ENCODE measurements around the gene UNKL. TPM values are rescaled to one million over a fixed set of nuclear protein-coding genes. Genes with fewer than 3 reads are reported as not detected.

UNKL gene
- polyA plus RNA-seq, 3 donors = 16.2 to 30.6 (median 20.0) TPM

- no peak for DNase-seq (ENCODE audit: extremely low read depth in 1 of 11, low read depth in 9 of 11, low spot score in 4 of 11)
Observed at GRCh38 chr16:1387331-1387730, 27.2 kb downstream of the UNKL start.

GRCh38 chr16:1385232-1385631, 29.3 kb downstream of the UNKL start:
- no peak for DNase-seq (ENCODE audit: extremely low read depth in 1 of 11, low read depth in 9 of 11, low spot score in 4 of 11)

- no peak for DNase-seq (ENCODE audit: extremely low read depth in 1 of 11, low read depth in 9 of 11, low spot score in 4 of 11)
Observed at GRCh38 chr16:1383556-1383955, 30.9 kb downstream of the UNKL start.

GRCh38 chr16:1381612-1382406, 32.7 kb downstream of the UNKL start:
- DNase-seq (ENCODE audit: extremely low read depth in 1 of 11, low read depth in 9 of 11, low spot score in 4 of 11) = no peak

- no peak for DNase-seq (ENCODE audit: extremely low read depth in 1 of 11, low read depth in 9 of 11, low spot score in 4 of 11)
Observed at GRCh38 chr16:1380195-1380594, 34.3 kb downstream of the UNKL start.

GRCh38 chr16:1379304-1380076, 35.0 kb downstream of the UNKL start:
- peak in 6 of 11 donors; percentile 20 to 36 (median 32) for DNase-seq (ENCODE audit: extremely low read depth in 1 of 11, low read depth in 9 of 11, low spot score in 4 of 11)

GRCh38 chr16:1378804-1379303, 35.6 kb downstream of the UNKL start:
- DNase-seq (ENCODE audit: extremely low read depth in 1 of 11, low read depth in 9 of 11, low spot score in 4 of 11) = peak in 3 of 11 donors; percentile 18 to 28 (median 24)

- no peak for DNase-seq (ENCODE audit: extremely low read depth in 1 of 11, low read depth in 9 of 11, low spot score in 4 of 11)
Observed at GRCh38 chr16:1378087-1378803, 36.3 kb downstream of the UNKL start.

- no peak for DNase-seq (ENCODE audit: extremely low read depth in 1 of 11, low read depth in 9 of 11, low spot score in 4 of 11)
Observed at GRCh38 chr16:1377406-1378010, 37.0 kb downstream of the UNKL start.

- DNase-seq (ENCODE audit: extremely low read depth in 1 of 11, low read depth in 9 of 11, low spot score in 4 of 11) = no peak
Observed at GRCh38 chr16:1375741-1376410, 38.6 kb downstream of the UNKL start.

GRCh38 chr16:1375298-1375640, 39.2 kb downstream of the UNKL start:
- DNase-seq (ENCODE audit: extremely low read depth in 1 of 11, low read depth in 9 of 11, low spot score in 4 of 11) = no peak

- no peak for DNase-seq (ENCODE audit: extremely low read depth in 1 of 11, low read depth in 9 of 11, low spot score in 4 of 11)
Observed at GRCh38 chr16:1374418-1375297, 39.8 kb downstream of the UNKL start.

- no peak for DNase-seq (ENCODE audit: extremely low read depth in 1 of 11, low read depth in 9 of 11, low spot score in 4 of 11)
Observed at GRCh38 chr16:1372292-1372950, 42.1 kb downstream of the UNKL start.

- no peak for DNase-seq (ENCODE audit: extremely low read depth in 1 of 11, low read depth in 9 of 11, low spot score in 4 of 11)
Observed at GRCh38 chr16:1371054-1371978, 43.2 kb downstream of the UNKL start.

GRCh38 chr16:1367486-1368174, 46.9 kb downstream of the UNKL start:
- no peak for DNase-seq (ENCODE audit: extremely low read depth in 1 of 11, low read depth in 9 of 11, low spot score in 4 of 11)

Data from renal cortex interstitium (tissue), 11 donors.